H1 (cell line): ENCODE data around the gene TMEM269. TPM values are rescaled to one million over a fixed set of nuclear protein-coding genes. Genes with fewer than 3 reads are reported as not detected.

Experiments
- CTCF ChIA-PET: fragments of 300-600 bp; sonication (Branson Sonifier 250); formaldehyde crosslinking; loops from one replicate; lab custom pipeline; 2021; ENCODE audit not compliant: partially characterized antibody; lab: Charles Lee
- POLR2A ChIA-PET: fragments of 300-600 bp; sonication (Branson Sonifier 250); formaldehyde crosslinking; loops from one replicate; lab custom pipeline; 2021; ENCODE audit warnings: inconsistent platforms; ENCODE audit not compliant: partially characterized antibody; lab: Charles Lee
- DNase-seq, 2 experiments: peaks; one replicate each; pipeline versions ENCODE4 v3.0.0 to v3.0.0-alpha.2; 2010 to 2022; ENCODE audit warnings: low spot score in 2 of 2, low read depth in 1 of 2, mixed read lengths in 1 of 2
- FAIRE-seq: peaks from 2 replicates; lab custom pipeline; 2011; peaks lifted over from hg19 to GRCh38; lab: Jason Lieb, UNC
- H2AFZ ChIP-seq: 2 replicates; pipeline ENCODE4 v1.8.1; 2012; ENCODE audit warnings: low read length, inconsistent platforms
- H2AK5ac ChIP-seq: 2 replicates; pipeline ENCODE4 v1.6.1; 2013; ENCODE audit warnings: low read depth, low read length
- H2BK120ac ChIP-seq: replicated peaks from 2 replicates; pipeline ENCODE3; 2013; ENCODE audit warnings: low read depth, low read length, inconsistent platforms
- H2BK12ac ChIP-seq: 2 replicates; pipeline ENCODE4 v1.6.1; 2013; ENCODE audit warnings: low read depth, low read length
- H2BK15ac ChIP-seq: 2 replicates; pipeline ENCODE4 v1.6.1; 2013; ENCODE audit warnings: low read length
- H2BK20ac ChIP-seq: 2 replicates; pipeline ENCODE4 v1.6.1; 2013; ENCODE audit warnings: low read length
- H2BK5ac ChIP-seq: 2 replicates; pipeline ENCODE4 v1.6.1; 2013; ENCODE audit warnings: low read depth, low read length
- H3K14ac ChIP-seq: 2 replicates; pipeline ENCODE4 v1.6.1; 2013; ENCODE audit warnings: inconsistent platforms; ENCODE audit not compliant: insufficient read length
- H3K18ac ChIP-seq: 2 replicates; pipeline ENCODE4 v1.6.1; 2013; ENCODE audit warnings: low read length; ENCODE audit errors: extremely low read depth
- H3K23ac ChIP-seq: 2 replicates; pipeline ENCODE4 v1.6.1; 2013; ENCODE audit warnings: inconsistent platforms; ENCODE audit not compliant: insufficient read length
- H3K23me2 ChIP-seq: 2 replicates; pipeline ENCODE4 v1.6.1; 2013; ENCODE audit warnings: low read depth, low read length
- H3K27ac ChIP-seq: 2 replicates; pipeline ENCODE4 v1.6.1; 2011; ENCODE audit warnings: low read depth, low read length, inconsistent platforms
- H3K27me3 ChIP-seq, 4 experiments: replicated peaks in 1 of 4; 1 replicate in 1 of 4; 2 replicates in 3 of 4; pipeline versions ENCODE4 v1.6.1 to v1.8.1; 2011 to 2013; ENCODE audit warnings: low read length in 3 of 4, mild to moderate bottlenecking in 3 of 4, inconsistent platforms in 2 of 4, mixed read lengths in 2 of 4, moderate library complexity in 1 of 4; ENCODE audit not compliant: control insufficient read depth in 3 of 4, insufficient read depth in 3 of 4; ENCODE audit errors: extremely low read depth in 1 of 4
- H3K36me3 ChIP-seq, 4 experiments: 2 replicates each; pipeline versions ENCODE4 v1.6.1 to v1.8.1; 2011 to 2013; ENCODE audit warnings: mild to moderate bottlenecking in 4 of 4, low read length in 3 of 4, moderate library complexity in 2 of 4, control low read depth in 1 of 4, inconsistent platforms in 1 of 4; ENCODE audit not compliant: insufficient read depth in 4 of 4, control insufficient read depth in 2 of 4
- H3K4ac ChIP-seq: replicated peaks from 2 replicates; pipeline ENCODE3; 2013; ENCODE audit warnings: low read length, low read depth, mixed read lengths, inconsistent platforms; ENCODE audit not compliant: insufficient read length
- H3K4me1 ChIP-seq, 4 experiments: replicated peaks in 1 of 4; 1 replicate in 1 of 4; 2 replicates in 3 of 4; pipeline versions ENCODE4 v1.6.1 to v1.8.1; 2011 to 2013; ENCODE audit warnings: low read length in 3 of 4, inconsistent platforms in 2 of 4, mixed read lengths in 1 of 4; ENCODE audit not compliant: insufficient read depth in 4 of 4, control insufficient read depth in 3 of 4
- H3K4me2 ChIP-seq, 2 experiments: 2 replicates each; pipeline versions ENCODE4 v1.6.1 to v1.8.1; 2011 to 2013; ENCODE audit warnings: low read depth in 2 of 2, low read length in 2 of 2, control low read depth in 1 of 2, inconsistent platforms in 1 of 2, mild to moderate bottlenecking in 1 of 2; ENCODE audit not compliant: insufficient read depth in 1 of 2
- H3K4me3 ChIP-seq, 4 experiments: fragments of 200-600, 300-600 bp in 1 of 4; sonication (generic), shearing (Covaris generic), sonication (Bioruptor Twin) in 1 of 4; 2 replicates each; pipeline versions ENCODE4 v1.5.1 to v1.8.1; 2011 to 2016; ENCODE audit warnings: low read length in 4 of 4, low read depth in 3 of 4, control low read depth in 2 of 4, inconsistent platforms in 2 of 4, mild to moderate bottlenecking in 2 of 4, mixed read lengths in 1 of 4, moderate library complexity in 1 of 4; ENCODE audit not compliant: insufficient read depth in 2 of 4; ENCODE audit errors: extremely low read depth in 1 of 4
- H3K56ac ChIP-seq: replicated peaks from 2 replicates; pipeline ENCODE3; 2013; ENCODE audit warnings: low read depth, mild to moderate bottlenecking, mixed read lengths, low read length, inconsistent platforms; ENCODE audit not compliant: insufficient read length
- H3K79me1 ChIP-seq: 2 replicates; pipeline ENCODE4 v1.6.1; 2013; ENCODE audit warnings: low read depth, low read length, control low read depth
- H3K79me2 ChIP-seq, 2 experiments: 2 replicates each; pipeline versions ENCODE4 v1.6.1 to v1.8.1; 2012 to 2013; ENCODE audit warnings: low read length in 2 of 2, mild to moderate bottlenecking in 2 of 2, inconsistent platforms in 1 of 2; ENCODE audit not compliant: insufficient read depth in 2 of 2, control insufficient read depth in 1 of 2
- H3K9ac ChIP-seq, 4 experiments: replicated peaks in 1 of 4; 1 replicate in 1 of 4; 2 replicates in 3 of 4; pipeline versions ENCODE4 v1.6.1 to v1.8.1; 2011 to 2013; ENCODE audit warnings: low read depth in 3 of 4, low read length in 3 of 4, control low read depth in 2 of 4, mild to moderate bottlenecking in 2 of 4, moderate library complexity in 2 of 4, inconsistent platforms in 1 of 4; ENCODE audit errors: extremely low read depth in 1 of 4
- H3K9me3 ChIP-seq, 2 experiments: 2 replicates each; pipeline versions ENCODE4 v1.6.1 to v1.8.1; 2012 to 2013; ENCODE audit warnings: mild to moderate bottlenecking in 2 of 2, moderate library complexity in 2 of 2, control low read depth in 1 of 2, inconsistent platforms in 1 of 2, low read depth in 1 of 2, low read length in 1 of 2, mixed read lengths in 1 of 2; ENCODE audit not compliant: insufficient read depth in 2 of 2
- H4K20me1 ChIP-seq, 2 experiments: replicated peaks in 1 of 2; 2 replicates each; pipeline versions ENCODE3 to v1.8.1; 2011 to 2013; ENCODE audit warnings: inconsistent platforms in 2 of 2, low read length in 2 of 2, mild to moderate bottlenecking in 1 of 2; ENCODE audit not compliant: insufficient read depth in 2 of 2, control insufficient read depth in 1 of 2
- H4K5ac ChIP-seq: 2 replicates; pipeline ENCODE4 v1.6.1; 2013; ENCODE audit warnings: low read length, low read depth, mixed read lengths, inconsistent platforms; ENCODE audit not compliant: insufficient read length
- H4K8ac ChIP-seq: 2 replicates; pipeline ENCODE4 v1.8.0; 2013; ENCODE audit warnings: mild to moderate bottlenecking, moderate library complexity, low read length, inconsistent platforms; ENCODE audit not compliant: insufficient read depth; ENCODE audit errors: extremely low read depth
- H4K91ac ChIP-seq: replicated peaks from 2 replicates; pipeline ENCODE3; 2013; ENCODE audit warnings: low read length, mixed read lengths, inconsistent platforms; ENCODE audit not compliant: insufficient read length
- BACH1 ChIP-seq: IDR thresholded peaks from 2 replicates; pipeline ENCODE4 v1.6.1; 2012; ENCODE audit warnings: low read length, improper control_type of control experiment
- CBX5 ChIP-seq: fragments of 300-800, 300-1000 bp; sonication (generic); IDR thresholded peaks from 2 replicates; pipeline ENCODE4 v1.7.1; 2016; ENCODE audit warnings: antibody characterized with exemption, low read length, low read depth
- CTBP2 ChIP-seq: IDR thresholded peaks from 2 replicates; pipeline ENCODE4 v1.7.0; 2011; ENCODE audit warnings: borderline replicate concordance, mild to moderate bottlenecking, moderate library complexity, mixed read lengths, low read length; ENCODE audit not compliant: insufficient read depth, insufficient read length
- EGR1 ChIP-seq: IDR thresholded peaks from 2 replicates; pipeline ENCODE4 v1.6.1; 2011; ENCODE audit warnings: low read depth, low read length, borderline replicate concordance
- JUND ChIP-seq: IDR thresholded peaks from 2 replicates; pipeline ENCODE4 v1.6.1; 2011; ENCODE audit warnings: mild to moderate bottlenecking, improper control_type of control experiment, low read length
- KDM1A ChIP-seq: fragments of 200-600, 300-600 bp; sonication (generic); IDR thresholded peaks from 2 replicates; pipeline ENCODE4 v1.7.1; 2016; ENCODE audit warnings: mild to moderate bottlenecking, low read length, borderline replicate concordance
- MAFK ChIP-seq: IDR thresholded peaks from 2 replicates; pipeline ENCODE4 v1.6.1; 2012; ENCODE audit warnings: low read depth, mild to moderate bottlenecking, improper control_type of control experiment, low read length
- POLR2A ChIP-seq, 2 experiments: IDR thresholded peaks; 1 replicate in 1 of 2; 2 replicates in 1 of 2; pipeline ENCODE4 v1.6.1; 2011; ENCODE audit warnings: low read depth in 2 of 2, low read length in 2 of 2, mild to moderate bottlenecking in 2 of 2; ENCODE audit errors: control extremely low read depth in 1 of 2
- POU5F1 ChIP-seq: IDR thresholded peaks from 2 replicates; pipeline ENCODE4 v1.6.1; 2011; ENCODE audit warnings: low read depth, mild to moderate bottlenecking, low read length, moderate library complexity
- RAD21 ChIP-seq, 2 experiments: IDR thresholded peaks in 1 of 2; conservative IDR thresholded peaks in 1 of 2; 2 replicates each; pipeline ENCODE4 v1.6.1; 2011; ENCODE audit warnings: low read depth in 2 of 2, low read length in 2 of 2, improper control_type of control experiment in 1 of 2, inconsistent platforms in 1 of 2, mild to moderate bottlenecking in 1 of 2, moderate library complexity in 1 of 2
- RFX5 ChIP-seq: IDR thresholded peaks from 2 replicates; pipeline ENCODE4 v1.6.1; 2011; ENCODE audit warnings: low read depth, low read length, improper control_type of control experiment, borderline replicate concordance
- RXRA ChIP-seq: IDR thresholded peaks from 2 replicates; pipeline ENCODE4 v1.6.1; 2011; ENCODE audit warnings: low read depth, mild to moderate bottlenecking, low read length, moderate library complexity; ENCODE audit not compliant: insufficient read depth
- SP2 ChIP-seq: IDR thresholded peaks from 2 replicates; pipeline ENCODE4 v1.6.1; 2012; ENCODE audit warnings: mild to moderate bottlenecking, low read length, inconsistent platforms
- TAF1 ChIP-seq: IDR thresholded peaks from 2 replicates; pipeline ENCODE4 v1.6.1; 2011; ENCODE audit warnings: mild to moderate bottlenecking, low read depth, low read length
- WGBS, 2 experiments: shearing (Covaris generic) in 1 of 2; methylation state at CpG; one replicate each; pipeline versions ENCODE4 v1.1.6 to v1.1.7; 2013 to 2015; ENCODE audit warnings: low lambda C conversion rate in 2 of 2, mixed read lengths in 2 of 2, inconsistent platforms in 1 of 2, low coverage in 1 of 2, missing lambda C conversion rate in 1 of 2; ENCODE audit not compliant: insufficient replicate concordance in 2 of 2, insufficient coverage in 1 of 2, insufficient read length in 1 of 2; ENCODE audit errors: extremely low coverage in 1 of 2, missing lambda C conversion rate in 1 of 2; 5-methylcytosine and 5-hydroxymethylcytosine counted together
- polyA plus RNA-seq, 7 experiments: library from polyadenylated mRNA; depleted of rRNA in 3 of 7; stranded (reverse) in 5 of 7; unstranded in 2 of 7; fragments of >200 nt in 5 of 7; fragments of 200-250 nt in 2 of 7; gene quantifications; 1 replicate in 5 of 7; 2 replicates in 1 of 7; 4 replicates in 1 of 7; pipeline versions ENCODE4 v1.2.1 to v1.2.3, GENCODE V29; 2011 to 2013; ENCODE audit warnings: missing spikeins in 2 of 7, mixed read lengths in 2 of 7
- total RNA-seq: library from RNA; stranded (reverse); fragmentation: NEBNext Ultra II Directional; extraction: Animal tissue kit (Norgen Biotek cat#: 25700); gene quantifications from 2 replicates; pipeline ENCODE4 v1.2.1, GENCODE V29; 2021

Gene TMEM269
- total and polyA plus RNA-seq, 2 of the 8 experiments (the other 6 are each of a cell fraction or from before 2014, with no cell fraction given) = 0.14 to 0.35 TPM

- no peak overlapping the region for H2BK12ac ChIP-seq
- H3K23me2 ChIP-seq = no peaks in the 10 kb centered on the region
- H4K5ac ChIP-seq = no peak overlapping the region
- no peak overlapping the region for H2AK5ac ChIP-seq
- no peak overlapping the region for H3K18ac ChIP-seq
- H3K56ac ChIP-seq = no peak overlapping the region
- no peaks in the 10 kb centered on the region for H3K27me3 ChIP-seq
- WGBS, 2 experiments = 91% methylated on average over 4 of the region's 4 CpGs; no CpG with 5 or more reads in 1 of the 2 experiments
- H2AFZ ChIP-seq = no peak overlapping the region
- H3K14ac ChIP-seq = no peak overlapping the region
- FAIRE-seq (no peak), DNase-seq (peak in 1 of 2 experiments; percentile 23)
- H3K4me3 ChIP-seq = no peak overlapping the region
- no peak overlapping the region for H3K27ac ChIP-seq
- no peak overlapping the region for H3K4ac ChIP-seq
- H4K8ac ChIP-seq = no peak overlapping the region
- H4K91ac ChIP-seq = no peak overlapping the region
- CTCF ChIA-PET = interaction anchor here (0.7 to 5.2 kb wide), 3 partner anchors 12 to 237 kb away, joined by 3 to 30 read pairs (median 4); partner anchors contain the start of gene ZNF691
- H3K4me2 ChIP-seq = no peak overlapping the region
- no peaks in the 10 kb centered on the region for H4K20me1 ChIP-seq
- H3K9me3 ChIP-seq = no peaks in the 10 kb centered on the region
- H3K79me1 ChIP-seq = no peaks in the 10 kb centered on the region
- POLR2A ChIA-PET = interaction anchor here (1.7 to 3.0 kb wide), 3 partner anchors 13 to 28 kb away, joined by 4 to 16 read pairs (median 5); partner anchors contain the start of gene ZNF691
- H2BK15ac ChIP-seq = no peak overlapping the region
- H2BK20ac ChIP-seq = no peak overlapping the region
- no peak overlapping the region for H2BK5ac ChIP-seq
- H3K36me3 ChIP-seq = no peaks in the 10 kb centered on the region
- H2BK120ac ChIP-seq = no peak overlapping the region
- H3K4me1 ChIP-seq = no peaks in the 10 kb centered on the region
- no peak overlapping the region for H3K9ac ChIP-seq
- H3K79me2 ChIP-seq = no peaks in the 10 kb centered on the region
- no peak overlapping the region for H3K23ac ChIP-seq
- TF ChIP-seq EGR1 (no peak), CTBP2 (no peak), RFX5 (no peak), KDM1A (no peak), MAFK (no peak), POU5F1 (no peak), SP2 (no peak), JUND (no peak), RXRA (no peak), CBX5 (no peak), BACH1 (no peak), TAF1 (no peak), RAD21 (IDR thresholded peaks at IDR 0.05 in 1 of 2, conservative IDR thresholded peaks at IDR 0.05 in 1 of 2; ENCODE audit: low read depth in 2 of 2, low read length in 2 of 2) (no peak), POLR2A (IDR thresholded peaks at IDR 0.05; ENCODE audit: control extremely low read depth in 1 of 2, low read depth in 2 of 2, low read length in 2 of 2) (no peak)
These were observed 49.2 kb downstream of the TMEM269 start for GRCh38 chr1:42833981-42834380.
